K562 (cell line): ENCODE measurements around the gene LY6G6F. TPM values are rescaled to one million over a fixed set of nuclear protein-coding genes. Genes with fewer than 3 reads are reported as not detected.

Experiments used
- ARID4B ChIP-seq: sonication (generic); formaldehyde crosslinking; IDR thresholded peaks from 2 replicates; pipeline ENCODE4 v1.8.0; 2022; ENCODE audit warnings: mild to moderate bottlenecking, missing genetic modification reagents
- BHLHE40 ChIP-seq: IDR thresholded peaks from 2 replicates; pipeline ENCODE4 v1.6.1; 2011; ENCODE audit warnings: low read length, improper control_type of control experiment
- CAMTA2 ChIP-seq: fragments of 250-450 bp; sonication (Bioruptor Pico); conservative IDR thresholded peaks from 2 replicates; pipeline ENCODE4 v1.5.1; 2022
- DLX4 ChIP-seq: fragments of 250-450 bp; sonication (Bioruptor Pico); IDR thresholded peaks from 2 replicates; pipeline ENCODE4 v1.6.1; 2021; ENCODE audit warnings: mild to moderate bottlenecking
- HDAC1 ChIP-seq, 2 experiments: fragments of 450-650 bp; IDR thresholded peaks; 2 replicates each; pipeline ENCODE4 v1.6.1; 2016 to 2017; ENCODE audit warnings: inconsistent platforms in 1 of 2, mild to moderate bottlenecking in 1 of 2, moderate library complexity in 1 of 2
- KLF1 ChIP-seq: fragments of 450-650 bp; IDR thresholded peaks from 2 replicates; pipeline ENCODE4 v1.6.1; 2016; ENCODE audit warnings: missing genetic modification characterization, missing compliant biosample characterization
- LARP7 ChIP-seq: fragments of 450-650 bp; IDR thresholded peaks from 2 replicates; pipeline ENCODE4 v1.6.1; 2016
- PKNOX1 ChIP-seq: fragments of 450-650 bp; IDR thresholded peaks from 2 replicates; pipeline ENCODE4 v1.6.1; 2016
- POLR2H ChIP-seq: IDR thresholded peaks from 2 replicates; pipeline ENCODE4 v1.6.1; 2016; ENCODE audit warnings: missing genetic modification characterization, low read depth, mild to moderate bottlenecking, control low read depth, missing compliant biosample characterization, moderate library complexity
- PTRF ChIP-seq: fragments of 450-650 bp; IDR thresholded peaks from 2 replicates; pipeline ENCODE4 v1.6.1; 2016; ENCODE audit warnings: mild to moderate bottlenecking, missing genetic modification characterization, missing compliant biosample characterization
- RREB1 ChIP-seq: fragments of 250-450 bp; sonication (Bioruptor Pico); IDR thresholded peaks from 2 replicates; pipeline ENCODE4 v1.4.0; 2020
- SIN3A ChIP-seq, 2 experiments: fragments of 150-350 bp in 1 of 2; IDR thresholded peaks; 2 replicates each; pipeline ENCODE4 v1.6.1; 2011 to 2016; ENCODE audit warnings: borderline replicate concordance in 2 of 2, low read depth in 2 of 2, low read length in 2 of 2, mild to moderate bottlenecking in 2 of 2, moderate library complexity in 2 of 2; ENCODE audit not compliant: control insufficient read depth in 1 of 2
- SMAD2 ChIP-seq: fragments of 150-350 bp; IDR thresholded peaks from 2 replicates; pipeline ENCODE4 v1.6.1; 2014; ENCODE audit warnings: low read depth, mild to moderate bottlenecking, low read length
- SMAD3 ChIP-seq: fragments of 450-650 bp; formaldehyde crosslinking; conservative IDR thresholded peaks from 2 replicates; pipeline ENCODE4 v1.4.0; 2020; ENCODE audit warnings: mild to moderate bottlenecking
- SP1 ChIP-seq: sonication (generic); formaldehyde crosslinking; IDR thresholded peaks from 2 replicates; pipeline ENCODE4 v1.8.1; 2022; ENCODE audit warnings: mild to moderate bottlenecking, missing genetic modification reagents
- ZNF12 ChIP-seq: sonication (generic); formaldehyde crosslinking; IDR thresholded peaks from 2 replicates; pipeline ENCODE4 v1.4.0; 2020; ENCODE audit warnings: mild to moderate bottlenecking, missing genetic modification reagents
- ZSCAN29 ChIP-seq: fragments of 450-650 bp; IDR thresholded peaks from 2 replicates; pipeline ENCODE4 v1.6.1; 2017
- polyA plus RNA-seq, 8 experiments: library from polyadenylated mRNA; depleted of rRNA in 4 of 8; stranded (reverse) in 5 of 8; unstranded in 3 of 8; fragments of >200 nt; fragmentation: Nextera tagmentation in 2 of 8; fragmentation: Illumina TruSeq in 1 of 8; extraction: Ambion mirVana in 2 of 8; extraction: Trizol in 1 of 8; gene quantifications; 2 replicates each; pipeline versions ENCODE4 v1.2.1 to v1.2.3, GENCODE V29; 2011 to 2014; ENCODE audit warnings: inconsistent platforms in 1 of 8, missing spikeins in 1 of 8
- total RNA-seq, 7 experiments: library from RNA; depleted of rRNA in 6 of 7; stranded (reverse); fragments of >200 nt in 6 of 7; fragmentation: Illumina TruSeq in 2 of 7; extraction: Trizol in 2 of 7; gene quantifications; 2 replicates each; pipeline versions ENCODE4 v1.2.1 to v1.2.3, GENCODE V29; 2011 to 2021; ENCODE audit warnings: low replicate concordance in 1 of 7

LY6G6F gene
- total and polyA plus RNA-seq, 9 of the 15 experiments (the other 6 are each of a cell fraction or from before 2014, with no cell fraction given) = 0.14 to 0.50 (median 0.28) TPM; not detected in 2

- TF ChIP-seq SIN3A (IDR thresholded peaks at IDR 0.05; ENCODE audit: borderline replicate concordance in 2 of 2, control insufficient read depth in 1 of 2, low read depth in 2 of 2, low read length in 2 of 2) (peak in 1 of 2 experiments; percentile 71; a peak in 2 of 4 replicates), ZSCAN29 (no peak), SP1 (peak; percentile 87), PKNOX1 (no peak), CAMTA2 (CRISPR knock-in tag) (no peak), SMAD2 (no peak), DLX4 (CRISPR knock-in tag) (no peak), PTRF (no peak), KLF1 (peak; percentile 58; the same call in 1 of the 2 replicates), RREB1 (CRISPR knock-in tag) (no peak), LARP7 (peak; percentile 99), SMAD3 (CRISPR knock-in tag) (0 out of 2 replicates have a peak, but pooled peaks have one; percentile 6), ZNF12 (CRISPR knock-in tag) (peak; percentile 72; the same call in 1 of the 2 replicates), POLR2H (tag) (no peak), BHLHE40 (peak; percentile 3; the same call in 1 of the 2 replicates), HDAC1 (IDR thresholded peaks at IDR 0.05) (peak in 1 of 2 experiments; percentile 97; a peak in 2 of 4 replicates), ARID4B (CRISPR knock-in tag) (peak; percentile 87)
These were observed 28.2 kb downstream of the LY6G6F start (continued) for GRCh38 chr6:31734821-31735406.
